ENCODE measurements around the gene TEX48. TPM values are rescaled to one million over a fixed set of nuclear protein-coding genes. Genes with fewer than 3 reads are reported as not detected.

The TEX48 gene
- total RNA-seq, 1 experiment from 2014 or later: not detected

- DNase-seq (ENCODE audit: low spot score): no peak
Observed at GRCh38 chr9:114666851-114667250, 15.1 kb downstream of the TEX48 start.

- no peak for DNase-seq (ENCODE audit: low spot score)
Observed at GRCh38 chr9:114666401-114666800, 15.6 kb downstream of the TEX48 start.

GRCh38 chr9:114664181-114664580, 17.8 kb downstream of the TEX48 start:
- no peak for DNase-seq (ENCODE audit: low spot score)

GRCh38 chr9:114662081-114662989, 19.7 kb downstream of the TEX48 start:
- DNase-seq (ENCODE audit: low spot score): peak; percentile 70

- DNase-seq (ENCODE audit: low spot score): no peak
Observed at GRCh38 chr9:114657705-114658104, 24.3 kb downstream of the TEX48 start, which contains the start of gene TEX53. Gene TEX53 (minus strand): TSS chr9:114657805. CDS start chr9:114657774, 31 bp downstream.

GRCh38 chr9:114656301-114656700, 25.7 kb downstream of the TEX48 start:
- no peak for DNase-seq (ENCODE audit: low spot score)

- no peak for DNase-seq (ENCODE audit: low spot score)
Observed at GRCh38 chr9:114655689-114656088, 26.3 kb downstream of the TEX48 start.

GRCh38 chr9:114653556-114654159, 28.3 kb downstream of the TEX48 start:
- peak; percentile 87 for DNase-seq (ENCODE audit: low spot score)

GRCh38 chr9:114652776-114653555, 29.0 kb downstream of the TEX48 start:
- no peak for DNase-seq (ENCODE audit: low spot score)

GRCh38 chr9:114643896-114644295, 38.1 kb downstream of the TEX48 start:
- DNase-seq (ENCODE audit: low spot score): no peak

- DNase-seq (ENCODE audit: low spot score): no peak
Observed at GRCh38 chr9:114643001-114643400, 39.0 kb downstream of the TEX48 start.

GRCh38 chr9:114641967-114642366, 40.0 kb downstream of the TEX48 start:
- DNase-seq (ENCODE audit: low spot score): no peak

- no peak for DNase-seq (ENCODE audit: low spot score)
Observed at GRCh38 chr9:114638404-114638803, 43.6 kb downstream of the TEX48 start.

- DNase-seq (ENCODE audit: low spot score): no peak
Observed at GRCh38 chr9:114634387-114634786, 47.6 kb downstream of the TEX48 start.

- DNase-seq (ENCODE audit: low spot score): no peak
Observed at GRCh38 chr9:114633438-114634089, 48.4 kb downstream of the TEX48 start.

- DNase-seq (ENCODE audit: low spot score): no peak
Observed at GRCh38 chr9:114631166-114631565, 50.8 kb downstream of the TEX48 start.

GRCh38 chr9:114629563-114630090, 52.4 kb downstream of the TEX48 start:
- no peak for DNase-seq (ENCODE audit: low spot score)

GRCh38 chr9:114627553-114627952, 54.4 kb downstream of the TEX48 start:
- DNase-seq (ENCODE audit: low spot score): no peak

- no peak for DNase-seq (ENCODE audit: low spot score)
Observed at GRCh38 chr9:114626415-114627020, 55.5 kb downstream of the TEX48 start.

GRCh38 chr9:114624677-114625076, 57.3 kb downstream of the TEX48 start:
- DNase-seq (ENCODE audit: low spot score): no peak
